Measurements from ENCODE around the gene DIPK1C. TPM values are rescaled to one million over a fixed set of nuclear protein-coding genes. Genes with fewer than 3 reads are reported as not detected.

The DIPK1C gene
- total and polyA plus RNA-seq, 11 donors: 1.3 to 14.2 (median 6.3) TPM

- Histone ChIP-seq H3K4me3 (no peak overlapping the region), H3K36me3 (no peaks in the 10 kb centered on the region), H3K4me1 (peaks cover 0 to 27% (median 0%) of the 10 kb centered on the region in 12 donors), H3K27ac (no peak overlapping the region), H3K27me3 (no peaks in the 10 kb centered on the region), H3K9me3 (peaks cover 0 to 6% (median 0%) of the 10 kb centered on the region in 12 donors)
- TF ChIP-seq POLR2A (IDR thresholded peaks at IDR 0.05) (no peak), CTCF (IDR thresholded peaks at IDR 0.05) (peak; percentile 58 to 86 (median 78))
- intact Hi-C loops (cut with DNase I): loop anchor here (1.0 to 10.0 kb wide), 5 partner anchors 123 to 281 kb away; no protein-coding TSS in a partner anchor
- ATAC-seq: peak in 3 of 4 donors; percentile 41 to 67 (median 64)
- 13 to 17% (median 14%) methylated on average over 6 of the region's 6 CpGs for WGBS, 4 donors
- DNase-seq: peak in 3 of 5 donors; percentile 47 to 57 (median 57)
Measured at GRCh38 chr18:74476140-74476539, 19.0 kb upstream of the DIPK1C start.

- DNase-seq: no peak
- no peak for ATAC-seq
- H3K4me1 ChIP-seq: peaks cover 0 to 14% (median 0%) of the 10 kb centered on the region in 12 donors
- no peak overlapping the region for H3K27ac ChIP-seq
- no peak overlapping the region for H3K4me3 ChIP-seq
- no peaks in the 10 kb centered on the region for H3K27me3 ChIP-seq
- TF ChIP-seq POLR2A (IDR thresholded peaks at IDR 0.05) (no peak), CTCF (IDR thresholded peaks at IDR 0.05) (no peak)
- intact Hi-C loops (cut with DNase I): loop anchor here in 5 of 10 donors (1.0 to 10.0 kb wide), 2 partner anchors 25 to 279 kb away; no protein-coding TSS in a partner anchor
- WGBS, 4 donors: 93 to 96% (median 94%) methylated on average over 3 of the region's 3 CpGs
- peaks cover 0 to 7% (median 0%) of the 10 kb centered on the region in 12 donors for H3K9me3 ChIP-seq
- no peaks in the 10 kb centered on the region for H3K36me3 ChIP-seq
Measured at GRCh38 chr18:74473976-74474640, 17.0 kb upstream of the DIPK1C start.

GRCh38 chr18:74472312-74472711 is 15.2 kb upstream of the DIPK1C start:
- WGBS, 4 donors: 41 to 69% (median 63%) methylated on average over 2 of the region's 2 CpGs
- intact Hi-C loops (cut with DNase I): loop anchor here in 4 of 10 donors (10.0 kb wide), 1 partner anchor 278 kb away; no protein-coding TSS in a partner anchor

More at GRCh38 chr18:74472312-74472711, 15.2 kb upstream of the DIPK1C start:
- Histone ChIP-seq H3K27me3 (no peaks in the 10 kb centered on the region), H3K4me3 (no peak overlapping the region), H3K36me3 (no peaks in the 10 kb centered on the region), H3K4me1 (peaks cover 0 to 27% (median 6%) of the 10 kb centered on the region in 12 donors), H3K27ac (no peak overlapping the region), H3K9me3 (peaks cover 0 to 7% (median 0%) of the 10 kb centered on the region in 12 donors)
- no peak for ATAC-seq
- TF ChIP-seq CTCF (IDR thresholded peaks at IDR 0.05): no peak
- no peak for TF ChIP-seq POLR2A (IDR thresholded peaks at IDR 0.05)
- DNase-seq: no peak
